HG03571 (cell line): ENCODE results near the gene DACH2.

Source experiments
- ATAC-seq: cut with Tn5 transposase; IDR thresholded peaks from one replicate; pipeline ENCODE4 v1.9.1; 2021; ENCODE audit not compliant: unreplicated experiment

Gene DACH2

GRCh38 chrX:86295293-86295692 lies 147.0 kb downstream of the DACH2 start:
- ATAC-seq, result no peak

- no peak for ATAC-seq
These were observed 174.7 kb downstream of the DACH2 start for GRCh38 chrX:86322913-86323312.

- ATAC-seq, result no peak
These were observed 180.9 kb downstream of the DACH2 start for GRCh38 chrX:86329174-86329573.

GRCh38 chrX:86348669-86349068 lies 200.4 kb downstream of the DACH2 start:
- no peak for ATAC-seq

GRCh38 chrX:86349115-86349514 lies 200.9 kb downstream of the DACH2 start:
- no peak for ATAC-seq

GRCh38 chrX:86369847-86370630 lies 221.8 kb downstream of the DACH2 start:
- ATAC-seq, result no peak

- ATAC-seq, result no peak
These were observed 222.7 kb downstream of the DACH2 start for GRCh38 chrX:86370927-86371326.

- no peak for ATAC-seq
These were observed 231.0 kb downstream of the DACH2 start for GRCh38 chrX:86379209-86379608.

GRCh38 chrX:86383681-86384540 lies 235.7 kb downstream of the DACH2 start:
- no peak for ATAC-seq

GRCh38 chrX:86407371-86407770 lies 259.1 kb downstream of the DACH2 start:
- ATAC-seq, result no peak

GRCh38 chrX:86421771-86422170 lies 273.5 kb downstream of the DACH2 start:
- ATAC-seq, result no peak

GRCh38 chrX:86436116-86436515 lies 287.9 kb downstream of the DACH2 start:
- ATAC-seq, result no peak

- no peak for ATAC-seq
These were observed 307.2 kb downstream of the DACH2 start for GRCh38 chrX:86455495-86455894.

- no peak for ATAC-seq
These were observed 312.5 kb downstream of the DACH2 start for GRCh38 chrX:86460760-86461159.

- no peak for ATAC-seq
These were observed 356.0 kb downstream of the DACH2 start for GRCh38 chrX:86504297-86504696.

- no peak for ATAC-seq
These were observed 359.1 kb downstream of the DACH2 start for GRCh38 chrX:86507331-86507730.

GRCh38 chrX:86579777-86580176 lies 431.5 kb downstream of the DACH2 start:
- no peak for ATAC-seq

GRCh38 chrX:86604607-86605006 lies 456.4 kb downstream of the DACH2 start:
- no peak for ATAC-seq

- no peak for ATAC-seq
These were observed 548.7 kb downstream of the DACH2 start for GRCh38 chrX:86696951-86697350.

- ATAC-seq, result no peak
These were observed 563.4 kb downstream of the DACH2 start for GRCh38 chrX:86711531-86712180.

GRCh38 chrX:86714441-86714840 lies 566.2 kb downstream of the DACH2 start:
- ATAC-seq, result no peak

GRCh38 chrX:86724277-86724676 lies 576.0 kb downstream of the DACH2 start:
- no peak for ATAC-seq
